C4-2B (cell line): ENCODE data around the gene TBC1D4.

Experiments used
- ZFX ChIP-seq: fragments of 450-650 bp; IDR thresholded peaks from 2 replicates; pipeline ENCODE4 v1.6.1; 2017
- TF ChIP-seq, protein P1 (sequence below): fragments of 450-650 bp; conservative IDR thresholded peaks from 2 replicates; pipeline ENCODE4 v1.5.1; 2017; ENCODE audit warnings: mild to moderate bottlenecking

DNA sequence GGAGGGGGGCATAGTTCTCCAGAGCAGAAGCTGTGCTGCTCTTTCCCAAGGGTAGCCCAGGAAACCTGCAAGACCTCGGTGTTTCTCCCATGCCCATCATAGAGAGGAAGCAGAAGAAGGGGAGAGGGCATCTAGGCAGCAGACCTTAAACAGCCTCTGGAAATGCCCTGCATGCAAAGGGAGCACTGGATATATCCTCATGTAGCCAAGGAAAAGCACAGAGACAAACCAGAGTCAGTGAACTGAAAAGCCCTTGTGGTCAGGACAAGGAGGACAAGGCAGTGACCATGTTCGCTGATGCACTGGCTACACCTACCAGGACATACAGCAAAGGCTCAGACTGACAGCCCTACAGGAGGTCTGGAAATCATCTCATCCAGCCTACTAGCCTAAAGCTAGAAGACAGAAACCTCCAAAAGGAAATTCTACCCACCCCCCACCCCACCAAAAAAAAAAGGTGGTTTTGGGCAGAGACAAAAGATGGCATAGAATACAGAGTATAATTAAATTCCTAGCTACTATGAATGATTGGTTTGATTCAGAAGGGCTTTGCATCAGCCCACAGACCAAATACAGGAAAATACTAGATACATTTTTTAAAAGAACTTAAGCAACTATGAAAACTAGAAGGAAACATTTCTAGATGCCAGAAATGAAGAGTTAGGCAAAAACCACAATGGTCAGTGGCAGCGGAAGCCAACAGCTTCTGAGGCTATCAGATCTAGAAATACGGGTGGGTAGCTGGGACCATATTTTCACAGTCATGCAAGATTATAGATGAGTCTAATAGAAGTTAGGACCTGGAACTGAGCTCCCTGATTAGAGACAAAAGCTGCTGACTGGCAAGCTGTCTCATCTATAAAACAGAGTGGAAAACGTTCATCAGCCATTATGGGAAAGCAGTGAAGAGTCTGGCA, 4.4 kb upstream of the TBC1D4 start:
- TF ChIP-seq, protein P1, sequence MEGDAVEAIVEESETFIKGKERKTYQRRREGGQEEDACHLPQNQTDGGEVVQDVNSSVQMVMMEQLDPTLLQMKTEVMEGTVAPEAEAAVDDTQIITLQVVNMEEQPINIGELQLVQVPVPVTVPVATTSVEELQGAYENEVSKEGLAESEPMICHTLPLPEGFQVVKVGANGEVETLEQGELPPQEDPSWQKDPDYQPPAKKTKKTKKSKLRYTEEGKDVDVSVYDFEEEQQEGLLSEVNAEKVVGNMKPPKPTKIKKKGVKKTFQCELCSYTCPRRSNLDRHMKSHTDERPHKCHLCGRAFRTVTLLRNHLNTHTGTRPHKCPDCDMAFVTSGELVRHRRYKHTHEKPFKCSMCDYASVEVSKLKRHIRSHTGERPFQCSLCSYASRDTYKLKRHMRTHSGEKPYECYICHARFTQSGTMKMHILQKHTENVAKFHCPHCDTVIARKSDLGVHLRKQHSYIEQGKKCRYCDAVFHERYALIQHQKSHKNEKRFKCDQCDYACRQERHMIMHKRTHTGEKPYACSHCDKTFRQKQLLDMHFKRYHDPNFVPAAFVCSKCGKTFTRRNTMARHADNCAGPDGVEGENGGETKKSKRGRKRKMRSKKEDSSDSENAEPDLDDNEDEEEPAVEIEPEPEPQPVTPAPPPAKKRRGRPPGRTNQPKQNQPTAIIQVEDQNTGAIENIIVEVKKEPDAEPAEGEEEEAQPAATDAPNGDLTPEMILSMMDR, result no peak
- no peak for TF ChIP-seq ZFX
